A549 (cell line): Measurements from ENCODE around the gene PLCB1. TPM values are rescaled to one million over a fixed set of nuclear protein-coding genes. Genes with fewer than 3 reads are reported as not detected.
A peak's percentile ranks its signal among the peaks of the same experiment; 100 is the strongest.

Experiments
- ATAC-seq, 2 experiments: fragments of 200-7000 bp in 1 of 2; fragments of >200 bp in 1 of 2; cut with Nextera tagmentation in 1 of 2; cut with Tn5 transposase in 1 of 2; 3 replicates each; pipeline versions ENCODE4 v1.8.0 to v1.9.1; 2018 to 2020; ENCODE audit warnings: mild to moderate bottlenecking in 1 of 2, moderate library complexity in 1 of 2
- CTCF ChIA-PET: fragments of 300-600 bp; sonication (Branson Sonifier 250); formaldehyde crosslinking; extraction: SDS; loops from one replicate; lab custom pipeline; 2021; ENCODE audit warnings: antibody characterized with exemption, inconsistent platforms; lab: Yijun Ruan, JAX
- POLR2A ChIA-PET: fragments of 350-600 bp; formaldehyde crosslinking; extraction: SDS; loops from one replicate; lab custom pipeline; 2021; ENCODE audit warnings: antibody characterized with exemption, inconsistent platforms; lab: Yijun Ruan, JAX
- DNase-seq, 2 experiments: peaks; one replicate each; pipeline versions ENCODE4 v3.0.0 to v3.0.0-alpha.2; 2011 to 2016; ENCODE audit warnings: low read depth in 1 of 2, low spot score in 1 of 2
- FAIRE-seq: peaks from 2 replicates; lab custom pipeline; 2011; peaks lifted over from hg19 to GRCh38; lab: Jason Lieb, UNC
- H3K27ac ChIP-seq, 2 experiments: fragments of >200 bp; sonication (Bioruptor Twin); formaldehyde crosslinking; 3 replicates each; pipeline ENCODE4 v1.5.1; 2016 to 2017
- H3K4me1 ChIP-seq: fragments of >200 bp; sonication (Bioruptor Twin); formaldehyde crosslinking; 3 replicates; pipeline ENCODE4 v1.6.1; 2016
- H3K4me2 ChIP-seq: fragments of >200 bp; sonication (Bioruptor Twin); formaldehyde crosslinking; 3 replicates; pipeline ENCODE4 v1.6.1; 2016
- H3K4me3 ChIP-seq: fragments of >200 bp; sonication (Bioruptor Twin); formaldehyde crosslinking; 3 replicates; pipeline ENCODE4 v1.5.1; 2016
- H3K9me3 ChIP-seq: fragments of >200 bp; sonication (Bioruptor Twin); formaldehyde crosslinking; 3 replicates; pipeline ENCODE4 v1.6.1; 2016
- CHD2 ChIP-seq: fragments of 150-350 bp; IDR thresholded peaks from 2 replicates; pipeline ENCODE4 v1.6.1; 2014; ENCODE audit warnings: low read length; ENCODE audit not compliant: partially characterized antibody
- EP300 ChIP-seq, 2 experiments: fragments of >200 bp; sonication (Bioruptor Twin); formaldehyde crosslinking; IDR thresholded peaks; 2 replicates in 1 of 2; 3 replicates in 1 of 2; pipeline ENCODE4 v1.6.1; 2016 to 2017
- FOXS1 ChIP-seq: fragments of 250-450 bp; sonication (Bioruptor Pico); IDR thresholded peaks from 2 replicates; pipeline ENCODE4 v1.5.0; 2020; ENCODE audit warnings: mild to moderate bottlenecking, moderate library complexity
- HDAC2 ChIP-seq: fragments of 200-600 bp; sonication (generic); IDR thresholded peaks from 2 replicates; pipeline ENCODE4 v1.6.1; 2016
- JUN ChIP-seq, 2 experiments: fragments of >200 bp; sonication (Bioruptor Twin); formaldehyde crosslinking; IDR thresholded peaks; 2 replicates in 1 of 2; 3 replicates in 1 of 2; pipeline ENCODE4 v1.6.1; 2016 to 2017
- PBX3 ChIP-seq: IDR thresholded peaks from 2 replicates; pipeline ENCODE4 v1.6.1; 2012
- RAD21 ChIP-seq, 2 experiments: fragments of >200 bp in 1 of 2; sonication (Bioruptor Twin) in 1 of 2; formaldehyde crosslinking in 1 of 2; IDR thresholded peaks in 1 of 2; conservative IDR thresholded peaks in 1 of 2; 2 replicates in 1 of 2; 3 replicates in 1 of 2; pipeline ENCODE4 v1.6.1; 2012 to 2018; ENCODE audit warnings: inconsistent platforms in 1 of 2
- SMC3 ChIP-seq: fragments of >200 bp; sonication (Bioruptor Twin); formaldehyde crosslinking; IDR thresholded peaks from 3 replicates; pipeline ENCODE4 v1.6.1; 2018; ENCODE audit warnings: inconsistent platforms
- whole genome bisulfite sequencing: methylation state at CpG from one replicate; pipeline ENCODE4 v1.1.6; 2017; ENCODE audit errors: missing lambda C conversion rate; 5-methylcytosine and 5-hydroxymethylcytosine counted together
- polyA plus RNA-seq, 4 experiments: library from polyadenylated mRNA; depleted of rRNA in 3 of 4; stranded (reverse); fragments of >200 nt; fragmentation: RNase III in 1 of 4; extraction: RNeasy Plus Mini Kit Qiagen cat#74134 plus additional on column Dnase treatment in 1 of 4; gene quantifications; 2 replicates in 3 of 4; 3 replicates in 1 of 4; pipeline ENCODE4 v1.2.3, GENCODE V29; 2011 to 2017
- TF ChIP-seq, protein P1 (sequence below): fragments of >200 bp; sonication (Bioruptor Twin); formaldehyde crosslinking; IDR thresholded peaks from 2 replicates; pipeline ENCODE4 v1.6.1; 2016
- TF ChIP-seq, protein P2 (sequence below): fragments of 250-450 bp; sonication (Bioruptor Pico); IDR thresholded peaks from 2 replicates; pipeline ENCODE4 v1.5.0; 2021; ENCODE audit warnings: mild to moderate bottlenecking, moderate library complexity, borderline replicate concordance
- TF ChIP-seq, protein P3 (sequence below): fragments of >200 bp; sonication (Bioruptor Twin); formaldehyde crosslinking; IDR thresholded peaks from 3 replicates; pipeline ENCODE4 v1.5.1; 2016
- TF ChIP-seq, protein P4 (sequence below): fragments of >200 bp; sonication (Bioruptor Twin); formaldehyde crosslinking; IDR thresholded peaks from 3 replicates; pipeline ENCODE4 v1.6.1; 2016

Gene PLCB1
- polyA plus RNA-seq, 2 of the 4 experiments (the other 2 are of a cell fraction) = 0.97 to 6.3 TPM

- POLR2A ChIA-PET = no interaction called here
- no peak for ATAC-seq
- H3K9me3 ChIP-seq = no peaks in the 10 kb centered on the region
- no peak overlapping the region for H3K4me2 ChIP-seq
- no peak overlapping the region for H3K27ac ChIP-seq
- no peak for TF ChIP-seq PBX3
- no peak for TF ChIP-seq EP300 (IDR thresholded peaks at IDR 0.05)
- TF ChIP-seq, all 56 proteins: peak for 0
- Histone ChIP-seq H3K4me1 (no peaks in the 10 kb centered on the region), H3K4me3 (no peak overlapping the region)
- CTCF ChIA-PET = interaction anchor here (1.7 to 2.1 kb wide), 2 partner anchors 13 to 362 kb away, joined by 4 to 7 read pairs; no protein-coding TSS in a partner anchor
- 3% methylated on average over 2 of the region's 2 CpGs for WGBS
- DNase-seq = no peak
- FAIRE-seq = no peak
Measured at GRCh38 chr20:8360035-8360434, 228.0 kb downstream of the PLCB1 start.

DNA sequence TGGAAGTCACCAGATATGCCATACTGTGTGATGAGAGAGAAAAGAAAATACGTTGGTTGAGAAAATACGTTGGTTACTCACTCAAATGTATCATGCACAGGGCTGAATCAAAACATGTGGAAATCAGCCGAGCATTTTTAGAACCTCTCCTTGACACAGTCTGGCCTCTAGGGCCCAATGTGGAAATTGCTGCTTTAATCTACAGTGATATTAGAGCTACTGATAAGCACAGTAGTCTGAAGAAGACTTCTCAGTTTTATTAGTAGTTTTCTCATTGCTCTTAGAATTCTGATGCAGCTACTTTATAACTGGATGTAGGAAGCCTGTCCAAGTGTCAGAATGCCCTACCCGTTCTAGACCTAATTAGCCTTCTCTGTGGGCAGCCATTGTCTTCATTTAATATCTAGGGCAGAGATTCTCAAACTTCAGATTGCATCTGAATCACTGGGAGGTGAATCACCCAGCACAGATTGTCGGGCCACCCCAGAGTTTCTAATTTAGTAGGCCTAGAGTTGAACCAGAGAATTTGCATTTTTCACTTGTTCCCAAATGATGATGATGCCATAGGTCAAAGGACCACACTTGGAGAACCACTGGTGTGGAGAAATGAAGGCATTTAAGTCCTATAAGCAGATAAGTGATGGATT lies 229.1 kb downstream of the PLCB1 start:
- ATAC-seq = peak; percentile 45 to 50; a peak in 3 of 6 replicates
- POLR2A ChIA-PET = no interaction called here
- 0 out of 5 replicates have a peak, but pooled peaks of 1 of the 2 experiments have one; percentile 7 for TF ChIP-seq RAD21 (conservative IDR thresholded peaks at IDR 0.05 in 1 of 2, IDR thresholded peaks at IDR 0.05 in 1 of 2)
- TF ChIP-seq, protein P1, sequence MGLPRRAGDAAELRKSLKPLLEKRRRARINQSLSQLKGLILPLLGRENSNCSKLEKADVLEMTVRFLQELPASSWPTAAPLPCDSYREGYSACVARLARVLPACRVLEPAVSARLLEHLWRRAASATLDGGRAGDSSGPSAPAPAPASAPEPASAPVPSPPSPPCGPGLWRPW = no peak
- TF ChIP-seq, all 56 proteins: peak for 1
- Histone ChIP-seq H3K4me2 (no peak overlapping the region), H3K27ac (no peak overlapping the region), H3K4me1 (no peaks in the 10 kb centered on the region), H3K4me3 (no peak overlapping the region), H3K9me3 (no peaks in the 10 kb centered on the region)
- CTCF ChIA-PET = interaction anchor here (1.7 to 2.1 kb wide), 2 partner anchors 14 to 361 kb away, joined by 4 to 7 read pairs; no protein-coding TSS in a partner anchor
- no peak for FAIRE-seq
- peak in 1 of 2 experiments; percentile 7 for DNase-seq
- 11% methylated on average over 5 of the region's 5 CpGs for WGBS

- CTCF ChIA-PET = no interaction called here
- FAIRE-seq = no peak
Measured at GRCh38 chr20:8361779-8362178, 229.7 kb downstream of the PLCB1 start.

More at GRCh38 chr20:8361779-8362178, 229.7 kb downstream of the PLCB1 start:
- DNase-seq (no peak), ATAC-seq (no peak)
- H3K4me3 ChIP-seq = no peak overlapping the region
- no peaks in the 10 kb centered on the region for H3K9me3 ChIP-seq
- POLR2A ChIA-PET = no interaction called here
- no peak overlapping the region for H3K4me2 ChIP-seq
- H3K27ac ChIP-seq = no peak overlapping the region
- TF ChIP-seq SMC3 (no peak), FOXS1 (CRISPR knock-in tag) (no peak), HDAC2 (no peak), CHD2 (no peak), JUN (IDR thresholded peaks at IDR 0.05) (no peak)
- TF ChIP-seq, protein P2, sequence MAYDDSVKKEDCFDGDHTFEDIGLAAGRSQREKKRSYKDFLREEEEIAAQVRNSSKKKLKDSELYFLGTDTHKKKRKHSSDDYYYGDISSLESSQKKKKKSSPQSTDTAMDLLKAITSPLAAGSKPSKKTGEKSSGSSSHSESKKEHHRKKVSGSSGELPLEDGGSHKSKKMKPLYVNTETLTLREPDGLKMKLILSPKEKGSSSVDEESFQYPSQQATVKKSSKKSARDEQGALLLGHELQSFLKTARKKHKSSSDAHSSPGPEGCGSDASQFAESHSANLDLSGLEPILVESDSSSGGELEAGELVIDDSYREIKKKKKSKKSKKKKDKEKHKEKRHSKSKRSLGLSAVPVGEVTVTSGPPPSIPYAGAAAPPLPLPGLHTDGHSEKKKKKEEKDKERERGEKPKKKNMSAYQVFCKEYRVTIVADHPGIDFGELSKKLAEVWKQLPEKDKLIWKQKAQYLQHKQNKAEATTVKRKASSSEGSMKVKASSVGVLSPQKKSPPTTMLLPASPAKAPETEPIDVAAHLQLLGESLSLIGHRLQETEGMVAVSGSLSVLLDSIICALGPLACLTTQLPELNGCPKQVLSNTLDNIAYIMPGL (CRISPR knock-in tag) = no peak
- TF ChIP-seq, protein P3, sequence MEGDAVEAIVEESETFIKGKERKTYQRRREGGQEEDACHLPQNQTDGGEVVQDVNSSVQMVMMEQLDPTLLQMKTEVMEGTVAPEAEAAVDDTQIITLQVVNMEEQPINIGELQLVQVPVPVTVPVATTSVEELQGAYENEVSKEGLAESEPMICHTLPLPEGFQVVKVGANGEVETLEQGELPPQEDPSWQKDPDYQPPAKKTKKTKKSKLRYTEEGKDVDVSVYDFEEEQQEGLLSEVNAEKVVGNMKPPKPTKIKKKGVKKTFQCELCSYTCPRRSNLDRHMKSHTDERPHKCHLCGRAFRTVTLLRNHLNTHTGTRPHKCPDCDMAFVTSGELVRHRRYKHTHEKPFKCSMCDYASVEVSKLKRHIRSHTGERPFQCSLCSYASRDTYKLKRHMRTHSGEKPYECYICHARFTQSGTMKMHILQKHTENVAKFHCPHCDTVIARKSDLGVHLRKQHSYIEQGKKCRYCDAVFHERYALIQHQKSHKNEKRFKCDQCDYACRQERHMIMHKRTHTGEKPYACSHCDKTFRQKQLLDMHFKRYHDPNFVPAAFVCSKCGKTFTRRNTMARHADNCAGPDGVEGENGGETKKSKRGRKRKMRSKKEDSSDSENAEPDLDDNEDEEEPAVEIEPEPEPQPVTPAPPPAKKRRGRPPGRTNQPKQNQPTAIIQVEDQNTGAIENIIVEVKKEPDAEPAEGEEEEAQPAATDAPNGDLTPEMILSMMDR = no peak
- TF ChIP-seq, protein P4, sequence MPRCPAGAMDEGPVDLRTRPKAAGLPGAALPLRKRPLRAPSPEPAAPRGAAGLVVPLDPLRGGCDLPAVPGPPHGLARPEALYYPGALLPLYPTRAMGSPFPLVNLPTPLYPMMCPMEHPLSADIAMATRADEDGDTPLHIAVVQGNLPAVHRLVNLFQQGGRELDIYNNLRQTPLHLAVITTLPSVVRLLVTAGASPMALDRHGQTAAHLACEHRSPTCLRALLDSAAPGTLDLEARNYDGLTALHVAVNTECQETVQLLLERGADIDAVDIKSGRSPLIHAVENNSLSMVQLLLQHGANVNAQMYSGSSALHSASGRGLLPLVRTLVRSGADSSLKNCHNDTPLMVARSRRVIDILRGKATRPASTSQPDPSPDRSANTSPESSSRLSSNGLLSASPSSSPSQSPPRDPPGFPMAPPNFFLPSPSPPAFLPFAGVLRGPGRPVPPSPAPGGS = no peak
- H3K4me1 ChIP-seq = no peaks in the 10 kb centered on the region
